GM19099 (cell line): ENCODE measurements around the gene RHOD.

Source experiments
- POLR2A ChIP-seq: IDR thresholded peaks from 3 replicates; pipeline ENCODE4 v1.6.1; 2011; ENCODE audit warnings: low read depth; ENCODE audit not compliant: insufficient read length; ENCODE audit errors: extremely low read depth

RHOD gene

GRCh38 chr11:67073908-67074307 is 17.3 kb downstream of the RHOD start:
- TF ChIP-seq POLR2A = no peak

GRCh38 chr11:67076202-67076601 is 19.6 kb downstream of the RHOD start:
- no peak for TF ChIP-seq POLR2A

- TF ChIP-seq POLR2A = no peak
Observed at GRCh38 chr11:67079065-67079705, 22.5 kb downstream of the RHOD start.

- no peak for TF ChIP-seq POLR2A
Observed at GRCh38 chr11:67082071-67082791, 25.6 kb downstream of the RHOD start.

GRCh38 chr11:67083786-67084366 is 27.2 kb downstream of the RHOD start:
- no peak for TF ChIP-seq POLR2A

GRCh38 chr11:67085617-67086016 is 29.0 kb downstream of the RHOD start:
- no peak for TF ChIP-seq POLR2A

- TF ChIP-seq POLR2A = no peak
Observed at GRCh38 chr11:67090717-67091116, 34.1 kb downstream of the RHOD start.

GRCh38 chr11:67095214-67095507 is 38.5 kb downstream of the RHOD start:
- TF ChIP-seq POLR2A = no peak

- no peak for TF ChIP-seq POLR2A
Observed at GRCh38 chr11:67098799-67099429, 42.3 kb downstream of the RHOD start.

GRCh38 chr11:67099831-67100324 is 43.2 kb downstream of the RHOD start:
- TF ChIP-seq POLR2A = no peak

- no peak for TF ChIP-seq POLR2A
Observed at GRCh38 chr11:67102664-67103063, 46.0 kb downstream of the RHOD start.

GRCh38 chr11:67105964-67106363 is 49.3 kb downstream of the RHOD start:
- no peak for TF ChIP-seq POLR2A

- no peak for TF ChIP-seq POLR2A
Observed at GRCh38 chr11:67111261-67111660, 54.6 kb downstream of the RHOD start.

- TF ChIP-seq POLR2A = no peak
Observed at GRCh38 chr11:67113231-67113721, 56.6 kb downstream of the RHOD start.

- no peak for TF ChIP-seq POLR2A
Observed at GRCh38 chr11:67114275-67114896, 57.7 kb downstream of the RHOD start.
